ENCODE results near the gene KRT10.
"Not testable (repeated sequence)": the region's sequence is repeated elsewhere in the genome, so short reads cannot be mapped to it uniquely, and the experiment has no call there.

DNA sequence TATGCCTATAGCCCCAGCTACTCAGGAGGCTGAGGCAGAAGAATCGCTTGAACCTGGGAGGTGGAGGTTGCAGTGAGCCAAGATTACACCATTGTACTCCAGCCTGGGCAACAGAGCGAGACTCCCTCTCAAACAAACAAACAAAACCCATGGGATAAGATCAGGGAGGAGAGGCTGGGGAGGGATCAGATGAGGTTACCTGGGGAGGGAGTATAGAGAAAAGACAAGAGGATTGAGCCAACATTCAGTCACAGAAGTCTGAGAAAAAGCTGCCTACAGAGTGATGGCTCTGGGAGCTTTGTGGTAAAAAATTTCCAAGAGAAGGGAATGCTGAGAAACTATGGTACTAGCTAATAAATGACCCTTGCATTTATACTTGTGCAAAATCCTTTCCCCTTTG, 36.3 kb upstream of the KRT10 start:
- TF ChIP-seq, protein P1, sequence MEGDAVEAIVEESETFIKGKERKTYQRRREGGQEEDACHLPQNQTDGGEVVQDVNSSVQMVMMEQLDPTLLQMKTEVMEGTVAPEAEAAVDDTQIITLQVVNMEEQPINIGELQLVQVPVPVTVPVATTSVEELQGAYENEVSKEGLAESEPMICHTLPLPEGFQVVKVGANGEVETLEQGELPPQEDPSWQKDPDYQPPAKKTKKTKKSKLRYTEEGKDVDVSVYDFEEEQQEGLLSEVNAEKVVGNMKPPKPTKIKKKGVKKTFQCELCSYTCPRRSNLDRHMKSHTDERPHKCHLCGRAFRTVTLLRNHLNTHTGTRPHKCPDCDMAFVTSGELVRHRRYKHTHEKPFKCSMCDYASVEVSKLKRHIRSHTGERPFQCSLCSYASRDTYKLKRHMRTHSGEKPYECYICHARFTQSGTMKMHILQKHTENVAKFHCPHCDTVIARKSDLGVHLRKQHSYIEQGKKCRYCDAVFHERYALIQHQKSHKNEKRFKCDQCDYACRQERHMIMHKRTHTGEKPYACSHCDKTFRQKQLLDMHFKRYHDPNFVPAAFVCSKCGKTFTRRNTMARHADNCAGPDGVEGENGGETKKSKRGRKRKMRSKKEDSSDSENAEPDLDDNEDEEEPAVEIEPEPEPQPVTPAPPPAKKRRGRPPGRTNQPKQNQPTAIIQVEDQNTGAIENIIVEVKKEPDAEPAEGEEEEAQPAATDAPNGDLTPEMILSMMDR (IDR thresholded peaks at IDR 0.05): not testable (repeated sequence)
- not testable (repeated sequence) for TF ChIP-seq POLR2A (IDR thresholded peaks at IDR 0.05)

Measured in prostate gland (tissue), 2 donors.